ENCODE results near the gene CALCB. TPM values are rescaled to one million over a fixed set of nuclear protein-coding genes. Genes with fewer than 3 reads are reported as not detected.
"Not testable (repeated sequence)": the region's sequence is repeated elsewhere in the genome, so short reads cannot be mapped to it uniquely, and the experiment has no call there.

The CALCB gene
- polyA plus RNA-seq, 3 donors, result not detected

DNA sequence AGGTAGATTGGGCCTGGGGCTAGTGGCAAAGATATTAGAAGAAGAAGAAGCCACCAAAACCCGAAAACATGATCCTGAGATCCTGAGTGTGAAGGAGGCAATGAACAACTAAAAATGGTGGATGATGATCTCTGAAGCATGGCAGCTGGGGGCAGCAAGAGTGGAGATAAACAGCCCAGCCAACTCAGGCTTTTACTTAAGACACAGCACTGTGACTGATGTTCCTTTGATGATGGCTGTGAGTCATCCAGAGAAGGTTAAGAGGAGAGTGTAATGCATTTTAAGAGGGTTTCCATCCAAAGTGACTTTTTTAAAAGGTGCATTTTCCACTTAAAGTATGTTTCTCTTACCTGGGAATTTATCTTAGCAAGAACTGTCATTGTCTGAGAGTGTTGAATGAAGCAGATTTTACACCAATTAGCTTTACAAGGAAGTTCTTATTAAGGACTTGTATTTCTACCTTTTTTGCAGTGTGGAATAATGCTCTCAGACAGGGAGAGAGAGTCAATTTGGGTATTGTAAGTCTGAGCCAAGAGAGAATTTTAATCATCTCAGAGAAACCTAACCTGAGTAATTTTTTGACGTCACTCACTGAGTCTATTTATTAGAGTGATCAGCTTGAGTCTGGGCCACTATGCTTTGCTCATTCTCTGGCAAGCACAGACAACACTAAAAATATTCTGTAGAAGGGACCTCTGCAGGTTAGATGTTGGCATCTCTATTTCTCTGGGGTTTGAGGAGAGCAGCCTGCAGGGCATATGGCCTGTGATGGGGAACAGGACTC, 14.1 kb upstream of the CALCB start:
- intact Hi-C loops (cut with micrococcal nuclease), result no loop called here
- DNase-seq, result no peak
- WGBS (ENCODE audit: insufficient coverage), result 91% methylated on average over 1 of the region's 2 CpGs
- Histone ChIP-seq H2AFZ (ENCODE audit: insufficient read depth, low read depth, low read length, poor library complexity, severe bottlenecking) (no peak overlapping the region), H3K79me2 (ENCODE audit: insufficient read depth, low read length) (no peaks in the 10 kb centered on the region), H3K27me3 (ENCODE audit: control insufficient read depth in 2 of 2, insufficient read depth in 2 of 2, low read length in 2 of 2) (no peaks in the 10 kb centered on the region), H3K27ac (ENCODE audit: low read depth in 1 of 2, low read length in 2 of 2) (no peak overlapping the region), H3K4me1 (ENCODE audit: control insufficient read depth in 1 of 2, insufficient read depth in 2 of 2, low read length in 2 of 2) (no peaks in the 10 kb centered on the region), H4K20me1 (ENCODE audit: insufficient read depth, low read length) (no peaks in the 10 kb centered on the region), H3K36me3 (replicated peaks in 1 of 2; ENCODE audit: control insufficient read depth in 1 of 2, insufficient read depth in 2 of 2, low read length in 2 of 2) (no peaks in the 10 kb centered on the region), H3K9ac (ENCODE audit: insufficient read depth, low read length, poor library complexity, severe bottlenecking) (no peak overlapping the region), H3K4me3 (replicated peaks in 1 of 3; ENCODE audit: low read depth in 2 of 3, low read length in 3 of 3) (no peak overlapping the region), H3K4me2 (replicated peaks; ENCODE audit: extremely low read depth, low read length, poor library complexity, severe bottlenecking) (no peak overlapping the region), H3K9me3 (replicated peaks in 1 of 2; ENCODE audit: control insufficient read depth in 1 of 2, insufficient read depth in 1 of 2, low read length in 2 of 2) (peaks cover 0 to 3% of the 10 kb centered on the region in 2 donors)
- no peaks in the 10 kb centered on the region for H3K4me1 Mint-ChIP-seq
- peaks cover 0 to 9% (median 0%) of the 10 kb centered on the region in 7 donors for H3K9me3 Mint-ChIP-seq
- no peak overlapping the region for H3K27ac Mint-ChIP-seq
- no peaks in the 10 kb centered on the region for H3K36me3 Mint-ChIP-seq
- H3K27me3 Mint-ChIP-seq (ENCODE audit: low read depth in 3 of 3), result peaks cover 5 to 16% (median 8%) of the 10 kb centered on the region in 3 donors
- no peak overlapping the region for H3K4me3 Mint-ChIP-seq
- TF ChIP-seq, protein P1, sequence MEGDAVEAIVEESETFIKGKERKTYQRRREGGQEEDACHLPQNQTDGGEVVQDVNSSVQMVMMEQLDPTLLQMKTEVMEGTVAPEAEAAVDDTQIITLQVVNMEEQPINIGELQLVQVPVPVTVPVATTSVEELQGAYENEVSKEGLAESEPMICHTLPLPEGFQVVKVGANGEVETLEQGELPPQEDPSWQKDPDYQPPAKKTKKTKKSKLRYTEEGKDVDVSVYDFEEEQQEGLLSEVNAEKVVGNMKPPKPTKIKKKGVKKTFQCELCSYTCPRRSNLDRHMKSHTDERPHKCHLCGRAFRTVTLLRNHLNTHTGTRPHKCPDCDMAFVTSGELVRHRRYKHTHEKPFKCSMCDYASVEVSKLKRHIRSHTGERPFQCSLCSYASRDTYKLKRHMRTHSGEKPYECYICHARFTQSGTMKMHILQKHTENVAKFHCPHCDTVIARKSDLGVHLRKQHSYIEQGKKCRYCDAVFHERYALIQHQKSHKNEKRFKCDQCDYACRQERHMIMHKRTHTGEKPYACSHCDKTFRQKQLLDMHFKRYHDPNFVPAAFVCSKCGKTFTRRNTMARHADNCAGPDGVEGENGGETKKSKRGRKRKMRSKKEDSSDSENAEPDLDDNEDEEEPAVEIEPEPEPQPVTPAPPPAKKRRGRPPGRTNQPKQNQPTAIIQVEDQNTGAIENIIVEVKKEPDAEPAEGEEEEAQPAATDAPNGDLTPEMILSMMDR (IDR thresholded peaks at IDR 0.05), result no peak

DNA sequence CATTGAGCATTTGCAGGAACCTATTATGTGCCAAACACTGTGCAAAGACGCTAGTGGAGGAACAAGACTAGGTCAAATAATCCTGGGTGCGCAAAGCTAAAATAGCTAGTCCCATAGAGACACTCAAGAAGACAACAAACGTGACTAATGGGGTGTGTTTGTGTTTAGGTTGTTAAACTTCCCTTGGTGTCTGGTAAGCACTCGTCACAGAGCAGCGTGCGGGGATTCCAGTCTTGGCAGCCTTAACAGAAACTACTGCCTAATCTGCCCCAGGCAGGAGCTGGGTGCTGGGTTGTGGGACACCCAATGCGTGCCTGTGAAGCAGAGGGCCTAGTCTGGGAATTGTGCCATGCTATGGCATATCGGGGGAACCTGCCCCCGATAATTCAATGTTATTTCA, 10.8 kb upstream of the CALCB start:
- WGBS (ENCODE audit: insufficient coverage), result 96% methylated on average over 8 of the region's 9 CpGs
- H3K27me3 Mint-ChIP-seq (ENCODE audit: low read depth in 3 of 3), result peaks cover 0 to 16% (median 5%) of the 10 kb centered on the region in 3 donors
- no peaks in the 10 kb centered on the region for H3K27me3 ChIP-seq (ENCODE audit: control insufficient read depth in 2 of 2, insufficient read depth in 2 of 2, low read length in 2 of 2)
- H3K36me3 Mint-ChIP-seq, result no peaks in the 10 kb centered on the region
- no peaks in the 10 kb centered on the region for H3K4me1 ChIP-seq (ENCODE audit: control insufficient read depth in 1 of 2, insufficient read depth in 2 of 2, low read length in 2 of 2)
- peaks cover 0 to 9% (median 0%) of the 10 kb centered on the region in 7 donors for H3K9me3 Mint-ChIP-seq
- H3K9me3 ChIP-seq (replicated peaks in 1 of 2; ENCODE audit: control insufficient read depth in 1 of 2, insufficient read depth in 1 of 2, low read length in 2 of 2), result peaks cover 0 to 3% of the 10 kb centered on the region in 2 donors
- H3K4me1 Mint-ChIP-seq, result no peaks in the 10 kb centered on the region
- no peak overlapping the region for H2AFZ ChIP-seq (ENCODE audit: insufficient read depth, low read depth, low read length, poor library complexity, severe bottlenecking)
- no peaks in the 10 kb centered on the region for H3K36me3 ChIP-seq (replicated peaks in 1 of 2; ENCODE audit: control insufficient read depth in 1 of 2, insufficient read depth in 2 of 2, low read length in 2 of 2)
- H3K4me2 ChIP-seq (replicated peaks; ENCODE audit: extremely low read depth, low read length, poor library complexity, severe bottlenecking), result no peak overlapping the region
- H3K4me3 ChIP-seq (replicated peaks in 1 of 3; ENCODE audit: low read depth in 2 of 3, low read length in 3 of 3), result no peak overlapping the region
- DNase-seq, result no peak
- no peaks in the 10 kb centered on the region for H3K79me2 ChIP-seq (ENCODE audit: insufficient read depth, low read length)
- H4K20me1 ChIP-seq (ENCODE audit: insufficient read depth, low read length), result no peaks in the 10 kb centered on the region
- H3K27ac Mint-ChIP-seq, result no peak overlapping the region
- intact Hi-C loops (cut with micrococcal nuclease), result no loop called here
- no peak overlapping the region for H3K9ac ChIP-seq (ENCODE audit: insufficient read depth, low read length, poor library complexity, severe bottlenecking)
- H3K4me3 Mint-ChIP-seq, result no peak overlapping the region
- TF ChIP-seq, protein P1 (IDR thresholded peaks at IDR 0.05), result no peak
- no peak overlapping the region for H3K27ac ChIP-seq (ENCODE audit: low read depth in 1 of 2, low read length in 2 of 2)

DNA sequence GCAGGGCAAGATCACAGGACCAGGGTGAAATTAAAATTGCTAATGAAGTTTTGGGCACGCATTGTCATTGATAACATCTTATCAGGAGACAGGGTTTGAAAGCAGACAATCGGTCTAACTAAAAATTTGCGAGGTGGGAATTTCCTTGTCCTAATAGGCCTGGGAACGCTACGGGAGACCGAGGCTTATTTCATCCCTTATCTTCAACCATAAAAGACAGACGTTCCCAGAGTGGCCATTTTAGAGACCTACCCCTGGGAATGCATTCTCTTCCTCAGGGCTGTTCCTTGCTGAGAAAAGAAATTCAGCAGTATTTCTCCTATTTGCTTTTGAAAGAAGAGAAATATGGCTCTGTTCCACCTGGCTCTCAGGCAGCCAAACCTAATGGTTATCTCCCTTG, 3.6 kb upstream of the CALCB start:
- WGBS (ENCODE audit: insufficient coverage), result 100% methylated on average over 1 of the region's 7 CpGs
- Histone ChIP-seq H3K27me3 (ENCODE audit: control insufficient read depth in 2 of 2, insufficient read depth in 2 of 2, low read length in 2 of 2) (peaks cover 3 to 29% of the 10 kb centered on the region in 2 donors), H3K4me1 (ENCODE audit: control insufficient read depth in 1 of 2, insufficient read depth in 2 of 2, low read length in 2 of 2) (peaks cover 9 to 11% of the 10 kb centered on the region in 2 donors), H3K9me3 (replicated peaks in 1 of 2; ENCODE audit: control insufficient read depth in 1 of 2, insufficient read depth in 1 of 2, low read length in 2 of 2) (peaks cover 16 to 26% of the 10 kb centered on the region in 2 donors)
- H3K36me3 Mint-ChIP-seq; H2AFZ ChIP-seq (ENCODE audit: insufficient read depth, low read depth, low read length, poor library complexity, severe bottlenecking); H3K36me3 ChIP-seq (replicated peaks in 1 of 2; ENCODE audit: control insufficient read depth in 1 of 2, insufficient read depth in 2 of 2, low read length in 2 of 2); H3K79me2 ChIP-seq (ENCODE audit: insufficient read depth, low read length); DNase-seq; H3K4me3 Mint-ChIP-seq; intact Hi-C loops (cut with micrococcal nuclease); H3K27ac ChIP-seq (ENCODE audit: low read depth in 1 of 2, low read length in 2 of 2); H3K27ac Mint-ChIP-seq; H4K20me1 ChIP-seq (ENCODE audit: insufficient read depth, low read length); H3K4me3 ChIP-seq (replicated peaks in 1 of 3; ENCODE audit: low read depth in 2 of 3, low read length in 3 of 3); H3K4me2 ChIP-seq (replicated peaks; ENCODE audit: extremely low read depth, low read length, poor library complexity, severe bottlenecking); H3K9ac ChIP-seq (ENCODE audit: insufficient read depth, low read length, poor library complexity, severe bottlenecking): not testable (repeated sequence)
- H3K4me1 Mint-ChIP-seq, result peaks cover 16% of the 10 kb centered on the region
- H3K27me3 Mint-ChIP-seq (ENCODE audit: low read depth in 3 of 3), result peaks cover 24 to 34% (median 33%) of the 10 kb centered on the region in 3 donors
- H3K9me3 Mint-ChIP-seq, result peaks cover 8 to 35% (median 30%) of the 10 kb centered on the region in 7 donors

Measured in CD14-positive monocyte (primary cell).